ENCODE measurements around the gene SH3TC1.

SH3TC1 gene

GRCh38 chr4:8230033-8230432 is 30.9 kb downstream of the SH3TC1 start:
- no peaks in the 10 kb centered on the region for H3F3A ChIP-seq (ENCODE audit: insufficient read depth, low read length)
- H3K27me3 ChIP-seq (ENCODE audit: insufficient read depth, low read length) = no peaks in the 10 kb centered on the region
- H3K79me2 ChIP-seq (ENCODE audit: insufficient read depth, low read length) = peaks cover 18% of the 10 kb centered on the region
- peak overlapping the region; percentile 85 for H3K9ac ChIP-seq (ENCODE audit: low read length)
- H3K27ac ChIP-seq (ENCODE audit: low read depth, low read length, poor library complexity, severe bottlenecking) = peak overlapping the region; percentile 98
- H3K4me1 ChIP-seq (ENCODE audit: insufficient read depth, low read length, severe bottlenecking) = peaks cover 50% of the 10 kb centered on the region
- TF ChIP-seq CTCF (IDR thresholded peaks at IDR 0.05; ENCODE audit: low read length) = no peak
- TF ChIP-seq EZH2 (IDR thresholded peaks at IDR 0.05; ENCODE audit: borderline replicate concordance, low read length) = no peak
- H3K4me3 ChIP-seq (ENCODE audit: low read depth, low read length, poor library complexity, severe bottlenecking) = peak overlapping the region; percentile 81
- H3K4me2 ChIP-seq (ENCODE audit: low read length) = peak overlapping the region; percentile 82
- H3K36me3 ChIP-seq (ENCODE audit: insufficient read depth, low read length) = peaks cover 36% of the 10 kb centered on the region
- no peaks in the 10 kb centered on the region for H3K9me2 ChIP-seq (ENCODE audit: low read depth, low read length)
- H3K9me3 ChIP-seq (ENCODE audit: low read length) = no peaks in the 10 kb centered on the region
- H2AFZ ChIP-seq (ENCODE audit: low read length) = no peak overlapping the region
- H4K20me1 ChIP-seq (ENCODE audit: insufficient read depth, low read length) = no peaks in the 10 kb centered on the region

GRCh38 chr4:8230891-8231290 is 31.8 kb downstream of the SH3TC1 start:
- Histone ChIP-seq H3K9ac (ENCODE audit: low read length) (peak overlapping the region; percentile 85; the same call in 1 of the 2 replicates), H3K27me3 (ENCODE audit: insufficient read depth, low read length) (no peaks in the 10 kb centered on the region), H2AFZ (ENCODE audit: low read length) (no peak overlapping the region), H3K36me3 (ENCODE audit: insufficient read depth, low read length) (peaks cover 44% of the 10 kb centered on the region), H3K4me2 (ENCODE audit: low read length) (peak overlapping the region; percentile 82), H3F3A (ENCODE audit: insufficient read depth, low read length) (no peaks in the 10 kb centered on the region), H3K9me3 (ENCODE audit: low read length) (no peaks in the 10 kb centered on the region), H3K4me3 (ENCODE audit: low read depth, low read length, poor library complexity, severe bottlenecking) (peak overlapping the region; percentile 81), H3K79me2 (ENCODE audit: insufficient read depth, low read length) (peaks cover 18% of the 10 kb centered on the region), H4K20me1 (ENCODE audit: insufficient read depth, low read length) (no peaks in the 10 kb centered on the region), H3K27ac (ENCODE audit: low read depth, low read length, poor library complexity, severe bottlenecking) (peak overlapping the region; percentile 98), H3K4me1 (ENCODE audit: insufficient read depth, low read length, severe bottlenecking) (peaks cover 59% of the 10 kb centered on the region), H3K9me2 (ENCODE audit: low read depth, low read length) (no peaks in the 10 kb centered on the region)
- no peak for TF ChIP-seq EZH2 (IDR thresholded peaks at IDR 0.05; ENCODE audit: borderline replicate concordance, low read length)
- no peak for TF ChIP-seq CTCF (IDR thresholded peaks at IDR 0.05; ENCODE audit: low read length)

DNA sequence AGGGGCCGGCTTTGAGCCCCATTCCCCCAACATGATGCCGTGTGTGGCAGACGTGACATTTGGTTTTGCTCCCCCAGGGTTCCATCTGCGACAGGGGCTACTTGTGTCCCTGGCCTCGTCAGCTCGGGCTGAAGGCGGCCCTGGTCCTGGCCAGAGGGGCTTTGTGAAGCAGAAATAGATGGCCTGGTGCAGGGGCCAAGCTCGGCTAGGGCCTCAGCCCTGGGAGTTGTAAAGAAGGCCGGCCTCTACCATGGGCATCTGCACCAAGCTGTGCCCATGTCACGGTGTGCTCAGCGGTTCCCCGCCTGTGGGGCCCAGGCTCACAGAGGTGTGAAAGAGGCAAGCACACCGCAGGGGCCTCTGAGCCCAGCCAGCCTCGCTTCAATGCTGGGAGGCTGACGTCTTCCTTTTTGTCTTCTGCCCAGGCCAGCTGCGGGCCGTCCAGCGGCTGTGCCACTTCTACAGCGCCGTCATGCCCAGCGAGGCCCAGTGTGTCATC is 32.5 kb downstream of the SH3TC1 start:
- H3K9ac ChIP-seq (ENCODE audit: low read length) = peak overlapping the region; percentile 85; the same call in 1 of the 2 replicates
- H3K79me2 ChIP-seq (ENCODE audit: insufficient read depth, low read length) = peaks cover 18% of the 10 kb centered on the region
- H3K4me1 ChIP-seq (ENCODE audit: insufficient read depth, low read length, severe bottlenecking) = peaks cover 66% of the 10 kb centered on the region
- H3K9me3 ChIP-seq (ENCODE audit: low read length) = no peaks in the 10 kb centered on the region
- no peaks in the 10 kb centered on the region for H3K27me3 ChIP-seq (ENCODE audit: insufficient read depth, low read length)
- H3F3A ChIP-seq (ENCODE audit: insufficient read depth, low read length) = no peaks in the 10 kb centered on the region
- H3K4me2 ChIP-seq (ENCODE audit: low read length) = peak overlapping the region; percentile 82
- peak overlapping the region; percentile 98 for H3K27ac ChIP-seq (ENCODE audit: low read depth, low read length, poor library complexity, severe bottlenecking)
- no peak overlapping the region for H2AFZ ChIP-seq (ENCODE audit: low read length)
- H3K9me2 ChIP-seq (ENCODE audit: low read depth, low read length) = no peaks in the 10 kb centered on the region
- H3K4me3 ChIP-seq (ENCODE audit: low read depth, low read length, poor library complexity, severe bottlenecking) = peak overlapping the region; percentile 81
- TF ChIP-seq CTCF (IDR thresholded peaks at IDR 0.05; ENCODE audit: low read length) (no peak), EZH2 (IDR thresholded peaks at IDR 0.05; ENCODE audit: borderline replicate concordance, low read length) (no peak)
- H4K20me1 ChIP-seq (ENCODE audit: insufficient read depth, low read length) = no peaks in the 10 kb centered on the region
- peaks cover 52% of the 10 kb centered on the region for H3K36me3 ChIP-seq (ENCODE audit: insufficient read depth, low read length)
